HepG2 (cell line): ENCODE results near the gene DENND1C. TPM values are rescaled to one million over a fixed set of nuclear protein-coding genes. Genes with fewer than 3 reads are reported as not detected.
A peak's percentile ranks its signal among the peaks of the same experiment; 100 is the strongest.

Experiments
- AHR ChIP-seq: IDR thresholded peaks from 2 replicates; pipeline ENCODE4 v1.6.1; 2018; ENCODE audit warnings: missing genetic modification reagents, missing compliant biosample characterization
- CENPT ChIP-seq: sonication (generic); formaldehyde crosslinking; IDR thresholded peaks from 2 replicates; pipeline ENCODE4 v1.8.0; 2022; ENCODE audit warnings: low read depth, mild to moderate bottlenecking, moderate library complexity, missing genetic modification reagents
- ELF4 ChIP-seq: sonication (generic); formaldehyde crosslinking; IDR thresholded peaks from 2 replicates; pipeline ENCODE4 v1.5.0; 2020; ENCODE audit warnings: missing genetic modification reagents, mild to moderate bottlenecking, moderate library complexity, borderline replicate concordance
- HCFC1 ChIP-seq: fragments of 150-350 bp; IDR thresholded peaks from 2 replicates; pipeline ENCODE4 v1.6.1; 2014; ENCODE audit warnings: low read depth, low read length
- KLF15 ChIP-seq: sonication (generic); formaldehyde crosslinking; IDR thresholded peaks from 2 replicates; pipeline ENCODE4 v1.8.1; 2023; ENCODE audit warnings: borderline replicate concordance, mild to moderate bottlenecking, inconsistent platforms, missing genetic modification reagents, mixed read lengths
- NFATC3 ChIP-seq: sonication (generic); formaldehyde crosslinking; IDR thresholded peaks from 2 replicates; pipeline ENCODE4 v1.5.1; 2020; ENCODE audit warnings: mild to moderate bottlenecking, missing genetic modification reagents
- PCBP1 ChIP-seq: fragments of 200-400 bp; formaldehyde crosslinking; IDR thresholded peaks from 2 replicates; pipeline ENCODE4 v1.6.1; 2017; ENCODE audit warnings: mild to moderate bottlenecking, low read depth, low read length, borderline replicate concordance
- POLR2AphosphoS5 ChIP-seq: IDR thresholded peaks from 2 replicates; pipeline ENCODE4 v1.6.1; 2012; ENCODE audit warnings: low read depth, low read length
- RFX1 ChIP-seq: fragments of 450-650 bp; IDR thresholded peaks from 2 replicates; pipeline ENCODE4 v1.6.1; 2017
- SKI ChIP-seq: fragments of 450-650 bp; IDR thresholded peaks from one replicate; pipeline ENCODE4 v1.6.1; 2018; ENCODE audit warnings: mild to moderate bottlenecking; ENCODE audit not compliant: partially characterized antibody
- ZNF256 ChIP-seq: sonication (generic); formaldehyde crosslinking; conservative IDR thresholded peaks from 2 replicates; pipeline ENCODE4 v1.4.0; 2020; ENCODE audit warnings: missing genetic modification reagents
- ZNF547 ChIP-seq: sonication (generic); formaldehyde crosslinking; IDR thresholded peaks from 2 replicates; pipeline ENCODE4 v1.5.1; 2020; ENCODE audit warnings: mild to moderate bottlenecking, missing genetic modification reagents
- ZNF703 ChIP-seq: sonication (generic); formaldehyde crosslinking; IDR thresholded peaks from 2 replicates; pipeline ENCODE4 v1.5.1; 2020; ENCODE audit warnings: missing genetic modification reagents, mild to moderate bottlenecking, moderate library complexity, borderline replicate concordance
- ZNF841 ChIP-seq: sonication (generic); formaldehyde crosslinking; IDR thresholded peaks from 2 replicates; pipeline ENCODE4 v1.8.1; 2023; ENCODE audit warnings: missing genetic modification reagents, borderline replicate concordance
- ZNF883 ChIP-seq: sonication (generic); formaldehyde crosslinking; IDR thresholded peaks from 2 replicates; pipeline ENCODE4 v1.5.1; 2020; ENCODE audit warnings: mild to moderate bottlenecking, missing genetic modification reagents; ENCODE audit errors: not compliant biosample characterization
- polyA plus RNA-seq, 8 experiments: library from polyadenylated mRNA; depleted of rRNA in 3 of 8; stranded (reverse) in 7 of 8; unstranded in 1 of 8; fragments of >200 nt; fragmentation: Illumina TruSeq in 4 of 8; extraction: Trizol in 4 of 8; gene quantifications; 2 replicates each; pipeline versions ENCODE4 v1.2.1 to v1.2.3, GENCODE V29; 2011 to 2016; ENCODE audit warnings: low read depth in 4 of 8, missing spikeins in 1 of 8, mixed read lengths in 1 of 8; ENCODE audit not compliant: insufficient read depth in 1 of 8
- total RNA-seq, 5 experiments: library from RNA; depleted of rRNA; stranded (reverse); fragments of >200 nt; fragmentation: Illumina TruSeq; extraction: Trizol; gene quantifications; 2 replicates each; pipeline ENCODE4 v1.2.3, GENCODE V29; 2016; ENCODE audit warnings: low read depth in 1 of 5
- TF ChIP-seq, protein P1 (sequence below): sonication (generic); formaldehyde crosslinking; IDR thresholded peaks from 2 replicates; pipeline ENCODE4 v1.4.0; 2020; ENCODE audit warnings: missing genetic modification reagents, borderline replicate concordance
- TF ChIP-seq, protein P2 (sequence below), 2 experiments: IDR thresholded peaks; 2 replicates each; pipeline ENCODE4 v1.6.1; 2011 to 2012; ENCODE audit warnings: low read length in 2 of 2, borderline replicate concordance in 1 of 2, low read depth in 1 of 2, mild to moderate bottlenecking in 1 of 2, moderate library complexity in 1 of 2
- TF ChIP-seq, protein P3 (sequence below): sonication (generic); formaldehyde crosslinking; IDR thresholded peaks from 2 replicates; pipeline ENCODE4 v1.9.0; 2021; ENCODE audit warnings: missing genetic modification reagents, mild to moderate bottlenecking, borderline replicate concordance
- TF ChIP-seq, protein P4 (sequence below): sonication (generic); formaldehyde crosslinking; IDR thresholded peaks from 2 replicates; pipeline ENCODE4 v1.4.0; 2020; ENCODE audit warnings: missing genetic modification reagents

DENND1C gene
- total and polyA plus RNA-seq, 2 of the 13 experiments (the other 11 are each of a cell fraction or from before 2014, with no cell fraction given), result 0.04 to 0.73 TPM

DNA sequence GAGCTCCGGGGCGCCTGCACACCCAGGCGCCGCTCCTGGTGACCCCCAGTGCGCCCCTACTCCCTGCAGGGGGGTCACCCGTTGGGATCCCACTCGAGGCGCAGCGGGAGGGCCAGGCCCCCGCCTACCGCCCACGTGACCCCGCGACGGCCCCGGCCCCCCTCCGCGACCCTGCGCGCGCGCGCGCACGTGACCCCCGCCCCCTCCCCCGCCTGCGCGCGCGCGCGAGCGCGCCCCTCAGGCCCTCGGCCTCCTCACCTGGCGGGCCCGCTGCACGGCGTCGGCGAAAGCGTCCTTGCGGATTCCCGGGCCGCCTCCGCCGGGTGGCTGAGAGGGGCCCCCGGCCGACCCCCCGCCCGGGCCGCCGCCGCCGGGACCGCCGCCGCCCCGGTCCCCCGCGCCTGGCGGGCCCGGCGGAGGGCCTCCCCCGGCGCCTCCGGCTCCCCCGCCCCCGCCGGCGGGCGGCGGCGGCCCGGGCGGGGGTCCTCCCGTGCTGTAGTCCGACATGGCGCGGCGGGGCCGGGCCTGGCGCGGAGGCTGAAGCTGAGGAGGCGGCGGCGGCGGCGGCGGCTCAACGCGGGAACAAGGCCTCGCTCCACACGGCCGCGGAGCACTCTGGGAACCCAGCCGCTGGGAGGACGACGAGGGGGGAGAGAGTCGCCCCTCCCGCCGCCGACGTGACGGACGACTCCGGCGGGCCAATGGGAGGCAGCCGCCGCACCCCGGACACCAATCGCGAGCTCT is 57.2 kb downstream of the DENND1C start, which contains the start of gene KHSRP (continued):
- TF ChIP-seq, protein P1, sequence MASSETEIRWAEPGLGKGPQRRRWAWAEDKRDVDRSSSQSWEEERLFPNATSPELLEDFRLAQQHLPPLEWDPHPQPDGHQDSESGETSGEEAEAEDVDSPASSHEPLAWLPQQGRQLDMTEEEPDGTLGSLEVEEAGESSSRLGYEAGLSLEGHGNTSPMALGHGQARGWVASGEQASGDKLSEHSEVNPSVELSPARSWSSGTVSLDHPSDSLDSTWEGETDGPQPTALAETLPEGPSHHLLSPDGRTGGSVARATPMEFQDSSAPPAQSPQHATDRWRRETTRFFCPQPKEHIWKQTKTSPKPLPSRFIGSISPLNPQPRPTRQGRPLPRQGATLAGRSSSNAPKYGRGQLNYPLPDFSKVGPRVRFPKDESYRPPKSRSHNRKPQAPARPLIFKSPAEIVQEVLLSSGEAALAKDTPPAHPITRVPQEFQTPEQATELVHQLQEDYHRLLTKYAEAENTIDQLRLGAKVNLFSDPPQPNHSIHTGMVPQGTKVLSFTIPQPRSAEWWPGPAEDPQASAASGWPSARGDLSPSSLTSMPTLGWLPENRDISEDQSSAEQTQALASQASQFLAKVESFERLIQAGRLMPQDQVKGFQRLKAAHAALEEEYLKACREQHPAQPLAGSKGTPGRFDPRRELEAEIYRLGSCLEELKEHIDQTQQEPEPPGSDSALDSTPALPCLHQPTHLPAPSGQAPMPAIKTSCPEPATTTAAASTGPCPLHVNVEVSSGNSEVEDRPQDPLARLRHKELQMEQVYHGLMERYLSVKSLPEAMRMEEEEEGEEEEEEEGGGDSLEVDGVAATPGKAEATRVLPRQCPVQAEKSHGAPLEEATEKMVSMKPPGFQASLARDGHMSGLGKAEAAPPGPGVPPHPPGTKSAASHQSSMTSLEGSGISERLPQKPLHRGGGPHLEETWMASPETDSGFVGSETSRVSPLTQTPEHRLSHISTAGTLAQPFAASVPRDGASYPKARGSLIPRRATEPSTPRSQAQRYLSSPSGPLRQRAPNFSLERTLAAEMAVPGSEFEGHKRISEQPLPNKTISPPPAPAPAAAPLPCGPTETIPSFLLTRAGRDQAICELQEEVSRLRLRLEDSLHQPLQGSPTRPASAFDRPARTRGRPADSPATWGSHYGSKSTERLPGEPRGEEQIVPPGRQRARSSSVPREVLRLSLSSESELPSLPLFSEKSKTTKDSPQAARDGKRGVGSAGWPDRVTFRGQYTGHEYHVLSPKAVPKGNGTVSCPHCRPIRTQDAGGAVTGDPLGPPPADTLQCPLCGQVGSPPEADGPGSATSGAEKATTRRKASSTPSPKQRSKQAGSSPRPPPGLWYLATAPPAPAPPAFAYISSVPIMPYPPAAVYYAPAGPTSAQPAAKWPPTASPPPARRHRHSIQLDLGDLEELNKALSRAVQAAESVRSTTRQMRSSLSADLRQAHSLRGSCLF (CRISPR knock-in tag), result no peak
- TF ChIP-seq ZNF256 (CRISPR knock-in tag) (no peak), HCFC1 (no peak), ZNF883 (CRISPR knock-in tag) (no peak), KLF15 (CRISPR knock-in tag) (no peak), SKI (no peak), AHR (CRISPR knock-in tag) (no peak), ELF4 (no peak), NFATC3 (no peak), ZNF547 (CRISPR knock-in tag) (no peak), POLR2AphosphoS5 (0 out of 2 replicates have a peak, but pooled peaks have one; percentile 45), RFX1 (no peak), CENPT (no peak), ZNF841 (CRISPR knock-in tag) (no peak), PCBP1 (no peak; the same call in 1 of the 2 replicates), ZNF703 (no peak)
- TF ChIP-seq, protein P2, sequence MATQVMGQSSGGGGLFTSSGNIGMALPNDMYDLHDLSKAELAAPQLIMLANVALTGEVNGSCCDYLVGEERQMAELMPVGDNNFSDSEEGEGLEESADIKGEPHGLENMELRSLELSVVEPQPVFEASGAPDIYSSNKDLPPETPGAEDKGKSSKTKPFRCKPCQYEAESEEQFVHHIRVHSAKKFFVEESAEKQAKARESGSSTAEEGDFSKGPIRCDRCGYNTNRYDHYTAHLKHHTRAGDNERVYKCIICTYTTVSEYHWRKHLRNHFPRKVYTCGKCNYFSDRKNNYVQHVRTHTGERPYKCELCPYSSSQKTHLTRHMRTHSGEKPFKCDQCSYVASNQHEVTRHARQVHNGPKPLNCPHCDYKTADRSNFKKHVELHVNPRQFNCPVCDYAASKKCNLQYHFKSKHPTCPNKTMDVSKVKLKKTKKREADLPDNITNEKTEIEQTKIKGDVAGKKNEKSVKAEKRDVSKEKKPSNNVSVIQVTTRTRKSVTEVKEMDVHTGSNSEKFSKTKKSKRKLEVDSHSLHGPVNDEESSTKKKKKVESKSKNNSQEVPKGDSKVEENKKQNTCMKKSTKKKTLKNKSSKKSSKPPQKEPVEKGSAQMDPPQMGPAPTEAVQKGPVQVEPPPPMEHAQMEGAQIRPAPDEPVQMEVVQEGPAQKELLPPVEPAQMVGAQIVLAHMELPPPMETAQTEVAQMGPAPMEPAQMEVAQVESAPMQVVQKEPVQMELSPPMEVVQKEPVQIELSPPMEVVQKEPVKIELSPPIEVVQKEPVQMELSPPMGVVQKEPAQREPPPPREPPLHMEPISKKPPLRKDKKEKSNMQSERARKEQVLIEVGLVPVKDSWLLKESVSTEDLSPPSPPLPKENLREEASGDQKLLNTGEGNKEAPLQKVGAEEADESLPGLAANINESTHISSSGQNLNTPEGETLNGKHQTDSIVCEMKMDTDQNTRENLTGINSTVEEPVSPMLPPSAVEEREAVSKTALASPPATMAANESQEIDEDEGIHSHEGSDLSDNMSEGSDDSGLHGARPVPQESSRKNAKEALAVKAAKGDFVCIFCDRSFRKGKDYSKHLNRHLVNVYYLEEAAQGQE (IDR thresholded peaks at IDR 0.05; ENCODE audit: borderline replicate concordance in 1 of 2, low read depth in 1 of 2, low read length in 2 of 2), result no peak
- TF ChIP-seq, protein P3, sequence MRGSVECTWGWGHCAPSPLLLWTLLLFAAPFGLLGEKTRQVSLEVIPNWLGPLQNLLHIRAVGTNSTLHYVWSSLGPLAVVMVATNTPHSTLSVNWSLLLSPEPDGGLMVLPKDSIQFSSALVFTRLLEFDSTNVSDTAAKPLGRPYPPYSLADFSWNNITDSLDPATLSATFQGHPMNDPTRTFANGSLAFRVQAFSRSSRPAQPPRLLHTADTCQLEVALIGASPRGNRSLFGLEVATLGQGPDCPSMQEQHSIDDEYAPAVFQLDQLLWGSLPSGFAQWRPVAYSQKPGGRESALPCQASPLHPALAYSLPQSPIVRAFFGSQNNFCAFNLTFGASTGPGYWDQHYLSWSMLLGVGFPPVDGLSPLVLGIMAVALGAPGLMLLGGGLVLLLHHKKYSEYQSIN (CRISPR knock-in tag), result no peak
- TF ChIP-seq, protein P4, sequence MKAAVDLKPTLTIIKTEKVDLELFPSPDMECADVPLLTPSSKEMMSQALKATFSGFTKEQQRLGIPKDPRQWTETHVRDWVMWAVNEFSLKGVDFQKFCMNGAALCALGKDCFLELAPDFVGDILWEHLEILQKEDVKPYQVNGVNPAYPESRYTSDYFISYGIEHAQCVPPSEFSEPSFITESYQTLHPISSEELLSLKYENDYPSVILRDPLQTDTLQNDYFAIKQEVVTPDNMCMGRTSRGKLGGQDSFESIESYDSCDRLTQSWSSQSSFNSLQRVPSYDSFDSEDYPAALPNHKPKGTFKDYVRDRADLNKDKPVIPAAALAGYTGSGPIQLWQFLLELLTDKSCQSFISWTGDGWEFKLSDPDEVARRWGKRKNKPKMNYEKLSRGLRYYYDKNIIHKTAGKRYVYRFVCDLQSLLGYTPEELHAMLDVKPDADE, result no peak
